ENCODE measurements around the gene SHANK3.
A peak's percentile ranks its signal among the peaks of the same experiment; 100 is the strongest.

Gene SHANK3

GRCh38 chr22:50694766-50695420 lies 22.3 kb downstream of the SHANK3 start:
- no peak for DNase-seq
- no CpG with 5 or more reads among the region's 18 CpGs for WGBS (ENCODE audit: extremely low coverage, insufficient coverage, insufficient read length)

GRCh38 chr22:50695421-50696250 lies 23.0 kb downstream of the SHANK3 start:
- H3K9ac ChIP-seq (ENCODE audit: low read length): no peak overlapping the region
- DNase-seq: no peak
- H4K91ac ChIP-seq (ENCODE audit: low read depth, low read length): no peak overlapping the region
- no peak overlapping the region for H2BK120ac ChIP-seq (ENCODE audit: insufficient read depth, low read length, poor library complexity)
- H3K23ac ChIP-seq (ENCODE audit: low read length): no peak overlapping the region
- H3K9me3 ChIP-seq (ENCODE audit: insufficient read depth, low read depth, low read length): peaks cover 2% of the 10 kb centered on the region
- H4K8ac ChIP-seq (ENCODE audit: low read depth, low read length): no peak overlapping the region
- no peak overlapping the region for H3K14ac ChIP-seq (ENCODE audit: low read length)
- H3K27ac ChIP-seq (ENCODE audit: low read depth, low read length): no peak overlapping the region
- no peak overlapping the region for H3K4ac ChIP-seq (ENCODE audit: low read depth, low read length)
- no peak overlapping the region for H2BK5ac ChIP-seq (ENCODE audit: low read depth, low read length, poor library complexity)
- H2AFZ ChIP-seq (ENCODE audit: insufficient read depth, low read length, poor library complexity): no peak overlapping the region
- H2BK12ac ChIP-seq (ENCODE audit: low read length): no peak overlapping the region
- no peak overlapping the region for H4K12ac ChIP-seq (ENCODE audit: low read depth, low read length)
- H3K36me3 ChIP-seq (ENCODE audit: control insufficient read depth in 1 of 2, insufficient read depth in 2 of 2, low read length in 2 of 2): no peaks in the 10 kb centered on the region
- peaks cover 5% of the 10 kb centered on the region for H3K27me3 ChIP-seq (ENCODE audit: insufficient read depth, low read length)
- H3K79me1 ChIP-seq (ENCODE audit: low read length): no peaks in the 10 kb centered on the region
- no peak overlapping the region for H2AK5ac ChIP-seq (ENCODE audit: low read length)
- H3K18ac ChIP-seq (ENCODE audit: low read length): no peak overlapping the region
- H3K4me1 ChIP-seq (ENCODE audit: control insufficient read depth in 1 of 2, insufficient read depth in 2 of 2, low read length in 2 of 2): peaks cover 5 to 8% of the 10 kb centered on the region in 2 experiments
- no peak overlapping the region for H3K4me2 ChIP-seq (ENCODE audit: low read length)
- WGBS (ENCODE audit: extremely low coverage, insufficient coverage, insufficient read length): no CpG with 5 or more reads among the region's 18 CpGs
- no peaks in the 10 kb centered on the region for H3K79me2 ChIP-seq (ENCODE audit: control insufficient read depth, insufficient read depth, low read length, poor library complexity)
- H3K4me3 ChIP-seq (ENCODE audit: low read depth, low read length): no peak overlapping the region

More at GRCh38 chr22:50694766-50695420, 22.3 kb downstream of the SHANK3 start:
- Histone ChIP-seq H2BK120ac (ENCODE audit: insufficient read depth, low read length, poor library complexity) (no peak overlapping the region), H3K9ac (ENCODE audit: low read length) (no peak overlapping the region), H3K23ac (ENCODE audit: low read length) (no peak overlapping the region), H3K27ac (ENCODE audit: low read depth, low read length) (no peak overlapping the region), H2AK5ac (ENCODE audit: low read length) (no peak overlapping the region), H3K79me1 (ENCODE audit: low read length) (no peaks in the 10 kb centered on the region), H4K12ac (ENCODE audit: low read depth, low read length) (no peak overlapping the region), H2BK5ac (ENCODE audit: low read depth, low read length, poor library complexity) (no peak overlapping the region), H3K36me3 (ENCODE audit: control insufficient read depth in 1 of 2, insufficient read depth in 2 of 2, low read length in 2 of 2) (no peaks in the 10 kb centered on the region), H2BK12ac (ENCODE audit: low read length) (no peak overlapping the region), H2AFZ (ENCODE audit: insufficient read depth, low read length, poor library complexity) (no peak overlapping the region), H3K79me2 (ENCODE audit: control insufficient read depth, insufficient read depth, low read length, poor library complexity) (no peaks in the 10 kb centered on the region), H3K27me3 (ENCODE audit: insufficient read depth, low read length) (peaks cover 5% of the 10 kb centered on the region), H3K14ac (ENCODE audit: low read length) (no peak overlapping the region), H3K9me3 (ENCODE audit: insufficient read depth, low read depth, low read length) (peaks cover 2% of the 10 kb centered on the region), H3K4me3 (ENCODE audit: low read depth, low read length) (no peak overlapping the region), H4K8ac (ENCODE audit: low read depth, low read length) (no peak overlapping the region), H3K4me2 (ENCODE audit: low read length) (no peak overlapping the region), H4K91ac (ENCODE audit: low read depth, low read length) (no peak overlapping the region), H3K18ac (ENCODE audit: low read length) (no peak overlapping the region), H3K4me1 (ENCODE audit: control insufficient read depth in 1 of 2, insufficient read depth in 2 of 2, low read length in 2 of 2) (peaks cover 5 to 8% of the 10 kb centered on the region in 2 experiments), H3K4ac (ENCODE audit: low read depth, low read length) (no peak overlapping the region)

GRCh38 chr22:50696251-50696798 lies 23.7 kb downstream of the SHANK3 start:
- Histone ChIP-seq H2BK5ac (ENCODE audit: low read depth, low read length, poor library complexity) (no peak overlapping the region), H3K79me1 (ENCODE audit: low read length) (no peaks in the 10 kb centered on the region), H3K27ac (ENCODE audit: low read depth, low read length) (no peak overlapping the region), H4K12ac (ENCODE audit: low read depth, low read length) (no peak overlapping the region), H3K14ac (ENCODE audit: low read length) (no peak overlapping the region), H2BK12ac (ENCODE audit: low read length) (no peak overlapping the region), H3K4me3 (ENCODE audit: low read depth, low read length) (no peak overlapping the region), H4K8ac (ENCODE audit: low read depth, low read length) (no peak overlapping the region), H3K9me3 (ENCODE audit: insufficient read depth, low read depth, low read length) (peaks cover 2% of the 10 kb centered on the region), H3K23ac (ENCODE audit: low read length) (no peak overlapping the region), H2AK5ac (ENCODE audit: low read length) (no peak overlapping the region), H3K27me3 (ENCODE audit: insufficient read depth, low read length) (peaks cover 5% of the 10 kb centered on the region), H2BK120ac (ENCODE audit: insufficient read depth, low read length, poor library complexity) (no peak overlapping the region), H3K36me3 (ENCODE audit: control insufficient read depth in 1 of 2, insufficient read depth in 2 of 2, low read length in 2 of 2) (no peaks in the 10 kb centered on the region), H3K4ac (ENCODE audit: low read depth, low read length) (no peak overlapping the region), H3K18ac (ENCODE audit: low read length) (no peak overlapping the region), H3K4me2 (ENCODE audit: low read length) (no peak overlapping the region), H3K79me2 (ENCODE audit: control insufficient read depth, insufficient read depth, low read length, poor library complexity) (no peaks in the 10 kb centered on the region), H3K4me1 (ENCODE audit: control insufficient read depth in 1 of 2, insufficient read depth in 2 of 2, low read length in 2 of 2) (peaks cover 5 to 8% of the 10 kb centered on the region in 2 experiments), H2AFZ (ENCODE audit: insufficient read depth, low read length, poor library complexity) (no peak overlapping the region), H4K91ac (ENCODE audit: low read depth, low read length) (no peak overlapping the region), H3K9ac (ENCODE audit: low read length) (no peak overlapping the region)
- WGBS (ENCODE audit: extremely low coverage, insufficient coverage, insufficient read length): no CpG with 5 or more reads among the region's 21 CpGs
- peak in 1 of 2 donors; percentile 15 for DNase-seq

- Histone ChIP-seq H2AFZ (ENCODE audit: insufficient read depth, low read length, poor library complexity) (no peak overlapping the region), H3K27me3 (ENCODE audit: insufficient read depth, low read length) (peaks cover 5% of the 10 kb centered on the region), H3K23ac (ENCODE audit: low read length) (no peak overlapping the region), H4K8ac (ENCODE audit: low read depth, low read length) (peak overlapping the region; percentile 56), H4K12ac (ENCODE audit: low read depth, low read length) (peak overlapping the region; percentile 12), H3K4me3 (ENCODE audit: low read depth, low read length) (no peak overlapping the region), H3K79me2 (ENCODE audit: control insufficient read depth, insufficient read depth, low read length, poor library complexity) (no peaks in the 10 kb centered on the region), H3K4me2 (ENCODE audit: low read length) (peak overlapping the region; percentile 54), H2BK120ac (ENCODE audit: insufficient read depth, low read length, poor library complexity) (no peak overlapping the region), H3K4me1 (ENCODE audit: control insufficient read depth in 1 of 2, insufficient read depth in 2 of 2, low read length in 2 of 2) (peaks cover 5 to 8% of the 10 kb centered on the region in 2 experiments), H4K91ac (ENCODE audit: low read depth, low read length) (no peak overlapping the region), H3K14ac (ENCODE audit: low read length) (no peak overlapping the region), H3K4ac (ENCODE audit: low read depth, low read length) (no peak overlapping the region), H2AK5ac (ENCODE audit: low read length) (no peak overlapping the region), H3K18ac (ENCODE audit: low read length) (peak overlapping the region; percentile 17), H3K36me3 (ENCODE audit: control insufficient read depth in 1 of 2, insufficient read depth in 2 of 2, low read length in 2 of 2) (no peaks in the 10 kb centered on the region), H3K9ac (ENCODE audit: low read length) (no peak overlapping the region), H2BK5ac (ENCODE audit: low read depth, low read length, poor library complexity) (no peak overlapping the region), H2BK12ac (ENCODE audit: low read length) (no peak overlapping the region), H3K9me3 (ENCODE audit: insufficient read depth, low read depth, low read length) (peaks cover 2% of the 10 kb centered on the region), H3K79me1 (ENCODE audit: low read length) (no peaks in the 10 kb centered on the region), H3K27ac (ENCODE audit: low read depth, low read length) (no peak overlapping the region)
- WGBS (ENCODE audit: extremely low coverage, insufficient coverage, insufficient read length): no CpG with 5 or more reads among the region's 58 CpGs
- DNase-seq: peak in 1 of 2 donors; percentile 21
Observed at GRCh38 chr22:50696799-50697561, 24.4 kb downstream of the SHANK3 start.
